ENCODE data around the gene PROSER2. TPM values are rescaled to one million over a fixed set of nuclear protein-coding genes. Genes with fewer than 3 reads are reported as not detected.

Gene PROSER2
- total and polyA plus RNA-seq, 10 donors, result 1.6 to 15.4 (median 6.1) TPM

- no peak for TF ChIP-seq CTCF (IDR thresholded peaks at IDR 0.05 in 8 of 11, conservative IDR thresholded peaks at IDR 0.05 in 3 of 11)
- no peak for TF ChIP-seq POLR2A (IDR thresholded peaks at IDR 0.05)
- no peak for TF ChIP-seq POLR2AphosphoS5 (IDR thresholded peaks at IDR 0.05)
- WGBS, 5 donors, result 93 to 96% (median 93%) methylated on average over 11 of the region's 11 CpGs
- DNase-seq, result peak; percentile 41
- peaks cover 0 to 35% (median 16%) of the 10 kb centered on the region in 6 donors for H3K4me1 ChIP-seq
- no peak overlapping the region for H3K27ac ChIP-seq
- intact Hi-C loops (cut with DNase I; ENCODE audit: low total_unique reads), result no loop called here
- H3K9me3 ChIP-seq, result no peaks in the 10 kb centered on the region
- no peak overlapping the region for H3K4me3 ChIP-seq
- H3K36me3 ChIP-seq, result peaks cover 0 to 62% (median 6%) of the 10 kb centered on the region in 6 donors
- no peaks in the 10 kb centered on the region for H3K27me3 ChIP-seq (replicated peaks in 1 of 7)
Observed at GRCh38 chr10:11861341-11861740, 38.2 kb downstream of the PROSER2 start.

- TF ChIP-seq CTCF (IDR thresholded peaks at IDR 0.05 in 8 of 11, conservative IDR thresholded peaks at IDR 0.05 in 3 of 11) (no peak), POLR2AphosphoS5 (IDR thresholded peaks at IDR 0.05) (no peak), POLR2A (IDR thresholded peaks at IDR 0.05) (no peak)
- Histone ChIP-seq H3K27ac (no peak overlapping the region), H3K9me3 (no peaks in the 10 kb centered on the region), H3K36me3 (peaks cover 0 to 62% (median 6%) of the 10 kb centered on the region in 6 donors), H3K4me3 (no peak overlapping the region), H3K4me1 (peaks cover 0 to 35% (median 16%) of the 10 kb centered on the region in 6 donors), H3K27me3 (replicated peaks in 1 of 7) (no peaks in the 10 kb centered on the region)
- intact Hi-C loops (cut with DNase I; ENCODE audit: low total_unique reads), result no loop called here
- WGBS, 5 donors, result 89 to 95% (median 94%) methylated on average over 11 of the region's 11 CpGs
- peak; percentile 50 for DNase-seq
Observed at GRCh38 chr10:11861811-11862428, 38.8 kb downstream of the PROSER2 start.

GRCh38 chr10:11863353-11864109, 40.4 kb downstream of the PROSER2 start:
- peaks cover 0 to 35% (median 16%) of the 10 kb centered on the region in 6 donors for H3K4me1 ChIP-seq
- DNase-seq, result peak; percentile 73
- no peaks in the 10 kb centered on the region for H3K27me3 ChIP-seq (replicated peaks in 1 of 7)
- intact Hi-C loops (cut with DNase I; ENCODE audit: low total_unique reads), result no loop called here
- 33 to 48% (median 37%) methylated on average over 13 of the region's 13 CpGs for WGBS, 5 donors
- TF ChIP-seq POLR2A (IDR thresholded peaks at IDR 0.05) (no peak), CTCF (IDR thresholded peaks at IDR 0.05 in 8 of 11, conservative IDR thresholded peaks at IDR 0.05 in 3 of 11) (no peak), POLR2AphosphoS5 (IDR thresholded peaks at IDR 0.05) (no peak)
- H3K27ac ChIP-seq, result peak overlapping the region in 5 of 8 donors; percentile 20 to 58 (median 50)
- H3K36me3 ChIP-seq, result peaks cover 0 to 61% (median 6%) of the 10 kb centered on the region in 6 donors
- H3K4me3 ChIP-seq, result peak overlapping the region in 4 of 8 donors; percentile 5 to 47 (median 10)
- H3K9me3 ChIP-seq, result no peaks in the 10 kb centered on the region

- H3K27me3 ChIP-seq (replicated peaks in 1 of 7), result no peaks in the 10 kb centered on the region
- H3K9me3 ChIP-seq, result no peaks in the 10 kb centered on the region
- H3K4me3 ChIP-seq, result no peak overlapping the region
- 79 to 82% (median 81%) methylated on average over 6 of the region's 6 CpGs for WGBS, 5 donors
- peaks cover 0 to 65% (median 6%) of the 10 kb centered on the region in 6 donors for H3K36me3 ChIP-seq
- DNase-seq, result no peak
- intact Hi-C loops (cut with DNase I; ENCODE audit: low total_unique reads), result no loop called here
- H3K27ac ChIP-seq, result no peak overlapping the region
- H3K4me1 ChIP-seq, result peaks cover 0 to 35% (median 16%) of the 10 kb centered on the region in 6 donors
- TF ChIP-seq POLR2AphosphoS5 (IDR thresholded peaks at IDR 0.05) (no peak), POLR2A (IDR thresholded peaks at IDR 0.05) (no peak), CTCF (IDR thresholded peaks at IDR 0.05 in 8 of 11, conservative IDR thresholded peaks at IDR 0.05 in 3 of 11) (no peak)
Observed at GRCh38 chr10:11864727-11865126, 41.6 kb downstream of the PROSER2 start.

All from spleen (tissue), 11 donors.